GOT3 (cell line): ENCODE data around the gene ZNF232.
"Not testable (repeated sequence)": the region's sequence is repeated elsewhere in the genome, so short reads cannot be mapped to it uniquely, and the experiment has no call there.

Source experiments
- DNase-seq: peaks from one replicate; lab custom pipeline; 2025; ENCODE audit warnings: mixed read lengths; lab: John Stamatoyannopoulos, UW

Gene ZNF232

DNA sequence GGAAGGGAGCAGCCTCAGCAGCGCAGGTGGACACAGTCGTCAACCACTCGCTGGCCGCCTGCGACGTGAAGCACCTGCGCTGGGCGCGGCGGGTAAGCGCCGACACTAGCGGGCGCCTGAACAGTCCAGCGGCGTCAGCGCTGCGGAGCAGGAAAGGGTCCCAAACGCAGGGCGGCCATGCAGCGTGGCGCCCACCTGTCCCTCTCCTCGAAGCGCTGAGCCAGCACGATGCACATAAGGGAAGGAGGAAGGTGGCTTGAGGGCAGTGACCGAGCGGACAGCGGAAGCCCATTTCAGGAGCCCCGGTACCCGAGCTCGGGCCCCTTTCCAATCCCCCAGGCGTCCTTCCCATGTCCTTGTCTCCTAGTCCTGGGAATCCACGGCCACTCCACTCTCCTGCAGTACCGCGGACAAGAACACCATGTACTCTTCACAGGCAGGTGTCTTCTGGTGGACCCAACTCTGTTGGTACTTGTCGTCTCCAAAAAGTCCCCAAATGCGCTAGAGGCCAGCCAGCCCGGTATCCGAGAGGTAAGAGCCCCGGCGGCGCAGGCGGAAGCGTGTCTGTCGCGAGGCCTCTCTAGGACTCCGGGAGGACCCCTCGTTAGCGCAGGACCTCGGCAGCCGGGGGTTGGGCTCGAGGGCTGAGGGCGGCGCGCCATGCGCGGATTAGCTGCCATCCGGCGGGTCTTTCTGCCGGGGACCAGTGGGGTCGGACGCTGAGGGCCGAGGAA lies 14.4 kb downstream of the ZNF232 start:
- DNase-seq = no peak

- no peak for DNase-seq
Measured at GRCh38 chr17:5096731-5097100, 15.0 kb downstream of the ZNF232 start.

DNA sequence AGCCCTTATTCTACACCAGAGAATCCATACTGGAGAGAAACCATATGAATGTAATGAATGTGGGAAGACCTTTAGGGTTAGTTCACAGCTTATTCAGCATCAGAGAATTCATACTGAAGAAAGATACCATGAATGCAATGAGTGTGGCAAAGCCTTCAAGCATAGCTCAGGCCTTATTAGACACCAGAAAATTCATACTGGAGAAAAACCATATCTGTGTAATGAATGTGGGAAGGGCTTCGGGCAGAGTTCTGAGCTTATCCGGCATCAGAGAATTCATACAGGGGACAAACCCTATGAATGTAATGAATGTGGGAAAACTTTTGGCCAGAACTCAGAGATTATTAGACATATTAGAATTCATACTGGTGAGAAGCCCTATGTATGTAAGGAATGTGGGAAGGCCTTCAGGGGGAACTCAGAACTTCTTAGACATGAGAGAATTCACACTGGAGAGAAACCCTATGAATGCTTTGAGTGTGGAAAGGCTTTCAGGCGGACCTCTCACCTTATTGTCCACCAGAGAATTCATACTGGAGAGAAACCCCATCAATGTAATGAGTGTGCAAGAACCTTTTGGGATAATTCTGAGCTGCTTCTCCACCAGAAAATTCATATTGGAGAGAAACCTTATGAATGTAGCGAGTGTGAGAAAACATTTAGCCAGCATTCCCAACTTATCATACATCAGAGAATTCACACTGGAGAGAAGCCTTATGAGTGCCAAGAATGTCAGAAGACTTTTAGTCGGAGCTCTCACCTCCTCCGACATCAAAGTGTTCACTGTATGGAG lies 19.3 kb downstream of the ZNF232 start:
- no peak for DNase-seq

- no peak for DNase-seq
Measured at GRCh38 chr17:5080591-5080990, 31.1 kb downstream of the ZNF232 start.

DNA sequence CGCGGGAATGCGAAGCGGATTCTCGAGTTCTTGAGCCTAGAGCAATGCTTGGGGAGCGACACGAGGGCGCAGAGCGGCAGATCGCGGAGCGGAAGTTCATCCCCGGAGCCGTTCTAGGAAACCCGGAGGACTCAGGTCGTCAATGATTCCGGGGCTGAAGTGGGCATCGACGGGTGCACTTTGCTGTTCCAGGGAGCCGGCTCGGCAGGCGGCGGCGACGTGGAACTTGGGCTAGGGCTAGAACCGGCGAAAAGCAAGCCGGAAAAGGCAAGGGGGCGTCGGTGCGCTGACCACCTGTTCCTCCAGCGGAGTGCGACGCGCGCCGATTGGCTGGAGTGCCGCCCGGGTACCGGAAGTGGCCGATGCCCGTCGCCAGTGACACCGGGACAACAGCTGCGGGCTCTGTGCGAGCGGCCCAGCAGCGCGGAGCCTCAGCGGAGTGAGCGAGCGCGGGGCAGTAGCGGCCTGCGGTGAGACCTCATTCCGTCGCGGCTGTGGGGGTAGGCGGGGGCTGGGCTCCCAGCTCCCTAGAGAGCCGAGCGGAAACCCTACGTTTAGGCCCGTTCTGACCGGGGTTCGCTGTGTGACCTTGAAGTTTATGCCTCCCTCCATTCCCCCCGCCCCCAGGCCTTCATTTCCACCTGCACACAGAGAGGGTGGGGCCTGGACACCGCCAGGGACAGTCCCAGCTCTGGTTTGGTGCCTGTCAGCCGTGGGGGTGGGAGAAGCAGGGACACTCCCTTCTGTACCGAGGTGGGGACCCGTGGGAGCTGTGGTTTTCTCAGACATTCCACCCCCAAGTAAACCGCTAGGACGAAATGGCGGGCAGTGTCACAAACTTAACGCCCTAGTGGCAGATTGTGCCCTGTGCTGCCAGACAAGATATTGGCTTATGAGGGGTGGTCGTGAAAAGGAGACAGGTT lies 33.3 kb downstream of the ZNF232 start, which contains the start of gene ZFP3:
TSS of gene ZFP3 (plus strand) at position 362 of the 923 bp plus-strand sequence. CDS start 13,038 bp downstream, outside the sequence.
- no peak for DNase-seq

- no peak for DNase-seq
Measured at GRCh38 chr17:5077781-5078105, 33.9 kb downstream of the ZNF232 start.

DNA sequence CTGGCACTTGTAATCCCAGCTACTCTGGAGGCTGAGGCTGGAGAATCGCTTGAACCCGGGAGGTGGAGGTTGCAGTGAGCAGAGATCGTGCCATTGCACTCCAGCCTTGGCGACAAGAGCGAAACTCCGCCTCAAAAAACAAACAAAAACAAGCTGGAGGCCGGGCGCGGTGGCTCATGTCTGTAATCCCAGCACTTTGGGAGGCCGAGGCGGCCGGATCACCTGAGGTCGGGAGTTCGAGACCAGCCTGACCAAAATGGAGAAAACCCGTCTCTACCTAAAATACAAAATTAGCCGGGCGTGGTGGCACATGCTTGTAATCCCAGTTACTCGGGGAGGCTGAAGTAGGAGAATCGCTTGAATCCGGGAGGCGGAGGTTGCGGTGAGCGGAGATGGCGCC lies 34.4 kb downstream of the ZNF232 start:
- DNase-seq = not testable (repeated sequence)

GRCh38 chr17:5075472-5075871 lies 36.2 kb downstream of the ZNF232 start:
- DNase-seq = not testable (repeated sequence)

DNA sequence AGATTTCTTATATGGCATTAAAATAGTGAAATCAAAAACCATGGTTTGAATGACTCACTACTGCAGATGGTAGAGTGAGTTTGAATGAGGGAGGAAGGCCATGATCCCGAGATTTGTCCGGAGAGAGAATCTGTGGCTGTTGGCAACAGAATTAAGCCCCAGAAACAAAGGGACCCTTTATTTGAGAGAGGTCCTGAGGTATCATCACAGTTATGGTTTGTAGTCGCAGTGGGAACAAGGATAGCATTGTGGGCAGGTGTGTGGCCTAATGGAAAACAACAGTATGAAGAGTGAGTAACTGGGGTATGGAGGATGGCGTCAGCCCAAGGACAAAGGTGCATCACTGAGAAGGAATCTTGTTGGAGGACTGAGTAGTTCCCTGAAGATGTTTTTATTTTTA lies 42.0 kb downstream of the ZNF232 start:
- no peak for DNase-seq

- DNase-seq = no peak
Measured at GRCh38 chr17:5068236-5068635, 43.4 kb downstream of the ZNF232 start.

- no peak for DNase-seq
Measured at GRCh38 chr17:5065227-5065744, 46.4 kb downstream of the ZNF232 start.
